ENCODE results near the gene CCL19. TPM values are rescaled to one million over a fixed set of nuclear protein-coding genes. Genes with fewer than 3 reads are reported as not detected.

CCL19 gene
- total RNA-seq, 1 donor: not detected

DNA sequence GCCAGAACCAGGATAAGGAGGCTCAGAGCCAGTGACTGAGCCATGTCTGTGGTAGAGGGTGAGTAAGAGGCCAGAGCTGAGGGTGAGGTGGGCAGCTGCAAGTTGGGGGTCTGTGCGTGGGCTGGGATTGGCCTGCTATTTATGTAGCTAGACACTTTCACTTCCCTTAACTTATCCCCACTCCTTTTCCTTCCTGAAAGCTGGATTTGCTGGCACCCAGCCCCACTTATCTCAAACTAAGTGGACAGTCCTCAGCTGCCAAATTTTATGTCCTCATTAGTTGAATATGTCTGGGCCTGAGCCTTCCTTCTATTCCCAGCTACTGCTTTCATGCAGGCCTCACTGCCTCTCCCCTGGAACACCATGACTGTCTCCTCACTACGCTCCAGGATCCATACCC lies 18.9 kb upstream of the CCL19 start, which contains the start of gene CCL21:
Gene CCL21, minus strand, starts transcription at position 114 of the 400 bp plus-strand sequence. Its CDS starts 70 bp downstream, at position 44.
- peak; percentile 73 for DNase-seq (ENCODE audit: low read depth)
- H3K4me3 ChIP-seq (ENCODE audit: low read depth, low read length): no peak within 1 kb of the TSS
- TF ChIP-seq, protein P1, sequence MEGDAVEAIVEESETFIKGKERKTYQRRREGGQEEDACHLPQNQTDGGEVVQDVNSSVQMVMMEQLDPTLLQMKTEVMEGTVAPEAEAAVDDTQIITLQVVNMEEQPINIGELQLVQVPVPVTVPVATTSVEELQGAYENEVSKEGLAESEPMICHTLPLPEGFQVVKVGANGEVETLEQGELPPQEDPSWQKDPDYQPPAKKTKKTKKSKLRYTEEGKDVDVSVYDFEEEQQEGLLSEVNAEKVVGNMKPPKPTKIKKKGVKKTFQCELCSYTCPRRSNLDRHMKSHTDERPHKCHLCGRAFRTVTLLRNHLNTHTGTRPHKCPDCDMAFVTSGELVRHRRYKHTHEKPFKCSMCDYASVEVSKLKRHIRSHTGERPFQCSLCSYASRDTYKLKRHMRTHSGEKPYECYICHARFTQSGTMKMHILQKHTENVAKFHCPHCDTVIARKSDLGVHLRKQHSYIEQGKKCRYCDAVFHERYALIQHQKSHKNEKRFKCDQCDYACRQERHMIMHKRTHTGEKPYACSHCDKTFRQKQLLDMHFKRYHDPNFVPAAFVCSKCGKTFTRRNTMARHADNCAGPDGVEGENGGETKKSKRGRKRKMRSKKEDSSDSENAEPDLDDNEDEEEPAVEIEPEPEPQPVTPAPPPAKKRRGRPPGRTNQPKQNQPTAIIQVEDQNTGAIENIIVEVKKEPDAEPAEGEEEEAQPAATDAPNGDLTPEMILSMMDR (IDR thresholded peaks at IDR 0.05; ENCODE audit: insufficient read depth, low read length): no peak

DNA sequence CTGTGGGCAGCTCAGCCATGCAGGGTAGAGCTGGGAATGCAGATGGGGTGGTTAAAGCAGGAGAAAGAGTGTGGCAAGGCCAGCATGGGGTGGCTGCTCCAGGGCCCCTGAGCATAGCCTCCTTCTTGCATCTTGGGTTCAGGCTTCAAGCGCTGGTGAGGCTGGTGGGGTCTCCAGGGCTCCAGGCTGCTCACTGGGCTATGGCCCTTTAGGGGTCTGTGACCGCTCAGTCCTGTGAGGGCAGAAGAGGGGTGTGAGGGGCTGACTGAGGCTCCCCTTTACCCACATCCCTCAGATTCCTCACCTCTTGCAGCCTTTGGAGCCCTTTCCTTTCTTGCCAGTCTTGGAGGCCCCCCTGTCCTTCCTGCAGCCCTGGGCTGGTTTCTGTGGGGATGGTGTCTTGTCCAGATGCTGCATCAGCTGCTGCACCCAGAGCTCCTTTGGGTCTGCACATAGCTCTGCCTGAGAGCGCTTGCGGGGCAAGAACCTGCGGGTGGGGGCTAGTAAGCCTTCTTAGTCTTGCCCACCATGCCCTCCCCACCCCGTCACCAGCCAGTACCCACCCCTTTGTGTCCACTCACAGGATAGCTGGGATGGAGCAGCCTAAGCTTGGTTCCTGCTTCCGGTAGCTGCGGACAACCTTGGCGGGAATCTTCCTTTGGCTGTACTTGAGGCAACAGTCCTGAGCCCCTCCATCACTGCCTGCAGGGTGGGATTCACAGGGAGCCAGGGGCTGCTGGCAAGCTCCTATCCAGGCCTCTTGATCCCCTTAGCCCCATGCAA lies 18.3 kb upstream of the CCL19 start:
- no peak for DNase-seq (ENCODE audit: low read depth)
- H3K4me3 ChIP-seq (ENCODE audit: low read depth, low read length): no peak overlapping the region
- TF ChIP-seq, protein P1 (IDR thresholded peaks at IDR 0.05; ENCODE audit: insufficient read depth, low read length): no peak

DNA sequence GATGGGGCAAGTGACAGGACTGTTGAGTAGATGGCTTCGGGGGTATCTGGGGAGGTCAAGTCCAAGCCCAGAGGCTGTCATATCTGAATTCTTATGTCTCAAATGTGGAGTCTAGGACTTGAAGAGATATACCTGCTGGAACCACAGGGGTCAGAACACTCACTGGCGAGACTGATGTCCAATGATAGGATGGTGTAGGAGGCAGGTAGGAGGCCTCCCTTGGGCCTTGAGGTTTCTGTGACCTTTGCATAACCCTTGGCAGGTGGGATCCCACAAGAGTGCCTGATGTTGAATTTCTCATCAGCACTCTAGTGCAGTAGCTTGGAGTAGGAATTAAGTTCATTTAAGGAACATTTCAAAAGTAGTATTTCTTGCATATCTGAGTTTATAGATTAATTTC lies 16.1 kb upstream of the CCL19 start:
- H3K4me3 ChIP-seq (ENCODE audit: low read depth, low read length): no peak overlapping the region
- TF ChIP-seq, protein P1 (IDR thresholded peaks at IDR 0.05; ENCODE audit: insufficient read depth, low read length): no peak
- DNase-seq (ENCODE audit: low read depth): no peak

DNA sequence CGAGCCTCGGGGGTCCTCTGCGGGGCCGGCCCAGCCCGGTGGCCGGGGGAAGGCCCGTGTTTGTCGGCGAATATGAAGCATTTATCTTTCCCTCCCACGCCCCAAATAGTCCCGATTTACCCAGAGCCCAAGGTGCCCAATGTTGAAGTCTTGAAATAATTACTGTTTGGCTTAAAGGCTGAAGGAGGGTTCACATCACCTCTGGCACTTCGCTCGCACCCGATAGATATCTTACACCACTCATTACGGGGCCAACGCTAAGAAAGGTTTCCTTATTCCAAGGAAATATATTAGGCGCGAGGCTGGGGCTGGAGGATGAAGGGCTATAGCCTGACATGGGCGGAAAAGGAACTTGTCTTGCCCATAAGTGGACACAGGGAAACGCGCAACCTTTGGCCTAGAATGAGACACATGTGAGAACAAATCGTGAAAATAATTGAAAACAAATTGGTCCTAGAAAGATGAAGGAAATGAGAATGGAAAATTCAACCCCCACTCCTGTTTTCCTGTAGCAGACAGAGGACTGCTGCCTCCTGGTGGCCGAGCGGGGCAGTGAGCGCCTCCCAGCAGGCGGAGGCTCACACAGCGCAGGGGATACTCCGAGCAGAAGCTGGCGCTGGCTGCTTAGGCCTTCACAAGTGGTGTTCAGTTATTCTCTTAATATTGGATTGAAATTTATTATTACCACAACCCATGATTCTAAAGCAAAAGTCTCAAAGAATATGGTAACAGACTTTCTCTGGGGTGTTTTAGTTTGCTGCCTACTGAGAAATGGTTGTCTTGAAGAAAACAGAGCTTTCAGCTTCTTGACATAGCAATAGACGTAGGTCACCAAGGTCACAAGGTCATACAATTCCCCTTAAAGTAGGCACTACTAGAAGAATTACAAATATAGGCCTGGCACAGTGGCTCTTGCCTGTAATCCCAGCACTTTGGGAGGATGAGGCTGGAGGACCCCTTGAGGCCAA lies 11.0 kb upstream of the CCL19 start:
- TF ChIP-seq, protein P1 (IDR thresholded peaks at IDR 0.05; ENCODE audit: insufficient read depth, low read length): peak; percentile 99
- peak; percentile 86 for DNase-seq (ENCODE audit: low read depth)
- H3K4me3 ChIP-seq (ENCODE audit: low read depth, low read length): peak overlapping the region; percentile 69

DNA sequence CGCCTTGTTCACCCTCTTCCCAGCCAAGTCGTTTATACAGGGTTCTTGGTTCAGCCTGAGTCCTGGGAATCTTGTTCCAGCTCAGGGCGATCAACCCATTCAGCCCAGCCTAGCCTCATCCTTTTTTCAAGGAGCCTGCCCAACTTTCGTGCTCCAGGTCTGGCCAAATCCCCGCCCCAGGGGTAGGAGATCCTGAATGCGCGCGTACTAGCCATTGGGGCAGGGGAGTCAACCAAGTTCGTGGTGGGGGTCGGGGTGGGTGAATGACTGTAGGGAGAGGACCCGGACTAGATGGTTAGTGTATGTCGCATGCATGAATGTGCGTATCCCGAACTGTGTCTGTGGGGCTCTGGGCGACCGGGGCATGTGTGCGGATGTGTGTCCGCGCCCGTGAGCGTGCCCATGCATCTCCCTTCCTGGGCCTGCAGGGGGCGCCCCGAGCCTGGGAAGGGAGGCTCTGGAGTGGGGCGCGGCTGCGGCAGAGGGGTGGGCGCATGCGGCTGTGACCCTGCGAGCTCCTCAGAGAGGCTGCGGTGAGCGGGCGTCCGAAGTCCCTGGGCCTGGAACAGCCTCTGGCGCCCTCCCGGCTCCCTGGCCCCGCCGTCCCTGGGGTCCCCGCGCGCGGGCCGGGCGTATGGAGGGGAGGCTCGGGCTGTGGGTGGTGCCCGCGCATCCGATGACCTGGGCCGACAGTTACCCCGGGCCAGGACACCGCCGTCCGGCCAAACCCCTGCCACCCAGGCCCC lies 10.1 kb upstream of the CCL19 start:
- TF ChIP-seq, protein P1 (IDR thresholded peaks at IDR 0.05; ENCODE audit: insufficient read depth, low read length): peak; percentile 89
- H3K4me3 ChIP-seq (ENCODE audit: low read depth, low read length): peak overlapping the region; percentile 69
- DNase-seq (ENCODE audit: low read depth): peak; percentile 43

DNA sequence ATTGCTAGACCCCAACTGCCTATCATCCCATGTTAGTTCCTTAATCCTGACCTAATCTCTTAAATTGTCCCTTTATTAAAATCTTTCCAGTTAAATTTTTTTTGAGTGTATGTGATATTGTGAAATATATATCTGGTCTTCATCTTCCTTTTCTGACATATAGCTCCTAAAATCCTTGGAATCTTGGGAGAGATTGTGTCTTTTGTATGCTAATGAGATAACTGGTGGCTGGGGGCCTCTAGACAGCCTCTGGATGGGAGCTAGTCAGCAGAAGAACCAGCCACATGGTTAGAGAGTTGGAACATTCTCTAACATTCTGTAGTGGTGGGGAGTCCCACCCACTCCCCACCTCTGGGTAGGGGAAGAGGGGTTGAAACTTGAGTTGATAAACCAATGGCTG lies 3.7 kb upstream of the CCL19 start:
- TF ChIP-seq, protein P1 (IDR thresholded peaks at IDR 0.05; ENCODE audit: insufficient read depth, low read length): no peak
- no peak overlapping the region for H3K4me3 ChIP-seq (ENCODE audit: low read depth, low read length)
- DNase-seq (ENCODE audit: low read depth): peak; percentile 54

All from fibroblast of the aortic adventitia (primary cell).